HepG2 (cell line): ENCODE results near the gene SLC10A1. TPM values are rescaled to one million over a fixed set of nuclear protein-coding genes. Genes with fewer than 3 reads are reported as not detected.

Experiments used
- BATF2 ChIP-seq: sonication (generic); formaldehyde crosslinking; IDR thresholded peaks from 2 replicates; pipeline ENCODE4 v1.8.0; 2022; ENCODE audit warnings: mild to moderate bottlenecking, missing genetic modification reagents, moderate library complexity
- FOXP4 ChIP-seq: sonication (generic); formaldehyde crosslinking; IDR thresholded peaks from 2 replicates; pipeline ENCODE4 v1.4.0; 2020; ENCODE audit warnings: missing genetic modification reagents
- GLMP ChIP-seq: sonication (generic); formaldehyde crosslinking; IDR thresholded peaks from 2 replicates; pipeline ENCODE4 v1.9.0; 2021; ENCODE audit warnings: missing genetic modification reagents, mild to moderate bottlenecking, borderline replicate concordance
- GPBP1L1 ChIP-seq: sonication (generic); formaldehyde crosslinking; IDR thresholded peaks from 2 replicates; pipeline ENCODE4 v1.5.0; 2020; ENCODE audit warnings: mild to moderate bottlenecking, missing genetic modification reagents
- LCORL ChIP-seq, 2 experiments: fragments of 450-650 bp in 1 of 2; sonication (generic) in 1 of 2; formaldehyde crosslinking in 1 of 2; IDR thresholded peaks; 2 replicates each; pipeline versions ENCODE4 v1.5.0 to v1.6.1; 2017 to 2020; ENCODE audit warnings: antibody characterized with exemption in 1 of 2, missing genetic modification reagents in 1 of 2
- MAZ ChIP-seq, 2 experiments: sonication (generic) in 1 of 2; formaldehyde crosslinking in 1 of 2; IDR thresholded peaks; 2 replicates each; pipeline versions ENCODE4 v1.5.0 to v1.6.1; 2012 to 2020; ENCODE audit warnings: low read depth in 2 of 2, mild to moderate bottlenecking in 2 of 2, borderline replicate concordance in 1 of 2, improper control_type of control experiment in 1 of 2, low read length in 1 of 2, missing genetic modification reagents in 1 of 2, moderate library complexity in 1 of 2
- MEIS2 ChIP-seq: sonication (generic); formaldehyde crosslinking; IDR thresholded peaks from 2 replicates; pipeline ENCODE4 v1.9.0; 2021; ENCODE audit warnings: mild to moderate bottlenecking, missing genetic modification reagents
- MTF2 ChIP-seq: sonication (generic); formaldehyde crosslinking; IDR thresholded peaks from 2 replicates; pipeline ENCODE4 v1.5.0; 2020; ENCODE audit warnings: missing genetic modification reagents, borderline replicate concordance
- NPAS2 ChIP-seq: sonication (generic); formaldehyde crosslinking; IDR thresholded peaks from 2 replicates; pipeline ENCODE4 v1.8.0; 2022; ENCODE audit warnings: mild to moderate bottlenecking, missing genetic modification reagents, borderline replicate concordance
- ONECUT2 ChIP-seq: sonication (generic); formaldehyde crosslinking; IDR thresholded peaks from 2 replicates; pipeline ENCODE4 v1.4.0; 2020; ENCODE audit warnings: missing genetic modification reagents
- PBX2 ChIP-seq: IDR thresholded peaks from 2 replicates; pipeline ENCODE4 v1.6.1; 2016; ENCODE audit warnings: control low read depth
- RARA ChIP-seq: IDR thresholded peaks from 2 replicates; pipeline ENCODE4 v1.6.1; 2016; ENCODE audit warnings: missing genetic modification reagents, missing compliant biosample characterization
- SOX6 ChIP-seq, 2 experiments: fragments of 450-650 bp in 1 of 2; sonication (generic) in 1 of 2; formaldehyde crosslinking in 1 of 2; IDR thresholded peaks; 2 replicates each; pipeline versions ENCODE4 v1.4.0 to v1.6.1; 2017 to 2020; ENCODE audit warnings: antibody characterized with exemption in 1 of 2, mild to moderate bottlenecking in 1 of 2, missing genetic modification reagents in 1 of 2
- ZBTB4 ChIP-seq: sonication (generic); formaldehyde crosslinking; IDR thresholded peaks from 2 replicates; pipeline ENCODE4 v1.4.0; 2020; ENCODE audit warnings: missing genetic modification reagents, mild to moderate bottlenecking, borderline replicate concordance
- ZNF30 ChIP-seq: sonication (generic); formaldehyde crosslinking; IDR thresholded peaks from 2 replicates; pipeline ENCODE4 v1.5.0; 2020; ENCODE audit warnings: mild to moderate bottlenecking, missing genetic modification reagents
- ZNF776 ChIP-seq: sonication (generic); formaldehyde crosslinking; IDR thresholded peaks from 2 replicates; pipeline ENCODE4 v1.4.0; 2020; ENCODE audit warnings: mild to moderate bottlenecking, missing genetic modification reagents
- ZUFSP ChIP-seq: sonication (generic); formaldehyde crosslinking; IDR thresholded peaks from 2 replicates; pipeline ENCODE4 v1.9.0; 2021; ENCODE audit warnings: missing genetic modification reagents, mild to moderate bottlenecking, borderline replicate concordance
- polyA plus RNA-seq, 8 experiments: library from polyadenylated mRNA; depleted of rRNA in 3 of 8; stranded (reverse) in 7 of 8; unstranded in 1 of 8; fragments of >200 nt; fragmentation: Illumina TruSeq in 4 of 8; extraction: Trizol in 4 of 8; gene quantifications; 2 replicates each; pipeline versions ENCODE4 v1.2.1 to v1.2.3, GENCODE V29; 2011 to 2016; ENCODE audit warnings: low read depth in 4 of 8, missing spikeins in 1 of 8, mixed read lengths in 1 of 8; ENCODE audit not compliant: insufficient read depth in 1 of 8
- total RNA-seq, 5 experiments: library from RNA; depleted of rRNA; stranded (reverse); fragments of >200 nt; fragmentation: Illumina TruSeq; extraction: Trizol; gene quantifications; 2 replicates each; pipeline ENCODE4 v1.2.3, GENCODE V29; 2016; ENCODE audit warnings: low read depth in 1 of 5

The SLC10A1 gene
- total and polyA plus RNA-seq, 2 of the 13 experiments (the other 11 are each of a cell fraction or from before 2014, with no cell fraction given), result 0.17 TPM; not detected in 1

- TF ChIP-seq ZBTB4 (CRISPR knock-in tag) (no peak), ONECUT2 (CRISPR knock-in tag) (no peak), LCORL (IDR thresholded peaks at IDR 0.05) (no peak), LCORL (CRISPR knock-in tag; IDR thresholded peaks at IDR 0.05) (0 out of 2 replicates have a peak, but pooled peaks have one; percentile 61), MEIS2 (CRISPR knock-in tag) (peak; percentile 80; the same call in 1 of the 2 replicates), SOX6 (IDR thresholded peaks at IDR 0.05) (no peak), SOX6 (CRISPR knock-in tag; IDR thresholded peaks at IDR 0.05) (peak; percentile 67), MTF2 (CRISPR knock-in tag) (no peak), GPBP1L1 (CRISPR knock-in tag) (no peak), BATF2 (CRISPR knock-in tag) (no peak), ZNF776 (no peak), GLMP (CRISPR knock-in tag) (no peak), ZUFSP (CRISPR knock-in tag) (no peak), RARA (CRISPR knock-in tag) (peak; percentile 79), MAZ (IDR thresholded peaks at IDR 0.05; ENCODE audit: borderline replicate concordance, low read depth, low read length) (no peak), MAZ (CRISPR knock-in tag; IDR thresholded peaks at IDR 0.05; ENCODE audit: low read depth) (no peak), ZNF30 (no peak), NPAS2 (no peak), FOXP4 (peak; percentile 75), PBX2 (CRISPR knock-in tag) (no peak)
Measured at GRCh38 chr14:69741055-69741454, 56.0 kb downstream of the SLC10A1 start (continued).
